GM19438 (cell line): ENCODE data around the gene INIP.
A peak's percentile ranks its signal among the peaks of the same experiment; 100 is the strongest.
"Not testable (repeated sequence)": the region's sequence is repeated elsewhere in the genome, so short reads cannot be mapped to it uniquely, and the experiment has no call there.

Source experiments
- ATAC-seq: cut with Tn5 transposase; IDR thresholded peaks from one replicate; pipeline ENCODE4 v1.9.1; 2021; ENCODE audit warnings: low read depth; ENCODE audit not compliant: unreplicated experiment

The INIP gene

DNA sequence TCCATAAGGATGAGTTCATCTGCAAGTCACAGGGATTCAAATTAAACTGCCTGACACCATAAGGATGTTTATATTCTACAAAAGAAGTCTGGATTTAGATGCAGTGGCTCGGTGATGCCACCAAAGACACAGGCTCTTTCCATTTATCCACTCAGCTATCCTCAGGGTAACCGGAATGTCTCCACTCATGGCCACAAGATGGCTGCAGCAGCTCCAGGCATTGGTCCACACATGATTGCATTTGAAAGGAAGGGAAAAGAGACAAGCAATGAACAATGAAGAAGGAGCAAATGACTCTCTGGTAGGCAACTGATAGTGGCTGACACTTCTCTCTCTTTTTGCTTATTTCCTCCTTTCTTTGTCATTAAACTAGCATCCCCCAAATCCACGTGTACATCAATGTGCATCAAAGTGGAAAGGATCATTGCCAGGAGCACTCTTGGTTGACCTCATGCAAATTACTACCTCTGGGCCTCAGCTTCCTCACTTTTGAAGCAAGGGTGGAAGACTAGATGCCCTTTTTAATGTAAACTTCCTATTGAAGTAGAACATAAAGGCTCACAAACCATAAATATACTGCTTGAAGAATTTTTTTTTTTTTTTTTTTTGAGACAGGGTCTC is 25.4 kb upstream of the INIP start:
- no peak for ATAC-seq

DNA sequence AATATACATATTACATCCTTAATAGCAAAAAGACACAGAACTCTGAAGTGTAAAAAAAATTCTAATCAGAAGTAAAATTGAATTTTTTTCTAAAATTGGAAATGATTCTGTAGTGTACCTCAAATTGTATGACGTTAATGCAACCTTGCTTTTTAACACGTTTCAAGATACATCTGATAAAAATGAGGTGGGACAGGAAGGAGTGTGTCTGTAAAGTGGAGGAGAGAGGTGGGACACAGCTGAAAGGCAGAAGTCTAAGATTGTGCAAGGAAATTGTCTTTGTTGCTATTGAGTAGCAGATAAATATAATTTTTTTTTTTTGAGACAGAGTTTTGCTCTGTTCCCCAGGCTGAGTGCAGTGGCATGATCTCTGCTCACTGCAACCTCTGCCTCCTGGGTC is 17.0 kb upstream of the INIP start:
- no peak for ATAC-seq

DNA sequence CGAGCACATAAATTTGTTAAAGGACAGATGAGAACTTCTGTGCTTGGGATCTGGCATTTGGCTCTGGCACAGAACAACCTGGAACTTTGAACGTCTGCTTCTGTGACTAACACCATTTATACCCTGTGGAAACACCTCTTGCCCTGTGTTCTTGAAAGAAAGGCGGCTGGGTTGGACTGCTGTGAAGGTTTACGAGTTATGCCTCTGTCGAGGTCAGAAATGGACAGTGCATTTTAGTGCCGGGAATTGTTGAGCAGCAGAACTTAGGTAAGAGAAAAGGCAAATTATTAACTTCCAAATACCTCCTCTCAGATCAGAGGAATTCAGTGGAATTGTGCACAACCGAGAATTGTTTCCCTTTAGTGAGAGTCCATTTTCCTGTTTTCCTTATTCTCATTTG is 14.1 kb upstream of the INIP start:
- ATAC-seq, result no peak

DNA sequence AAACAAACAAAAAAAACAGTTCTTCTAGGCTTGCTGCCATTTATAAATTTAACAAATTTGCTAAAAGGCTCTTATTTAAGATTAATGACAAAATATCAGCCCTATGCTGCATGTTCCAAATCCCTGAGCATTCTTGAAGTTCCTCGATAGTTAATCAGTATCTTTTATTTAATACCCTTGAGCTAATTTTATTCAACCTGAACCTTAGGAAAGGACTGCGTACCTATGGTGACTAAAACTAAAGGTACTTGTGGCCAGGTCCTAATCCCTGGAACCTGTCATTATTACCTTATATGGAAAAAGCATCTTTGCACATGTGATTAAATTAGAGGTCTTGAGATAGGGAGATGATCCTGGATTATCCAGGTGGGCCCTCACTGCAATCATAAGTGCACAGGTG is 10.5 kb upstream of the INIP start:
- no peak for ATAC-seq

DNA sequence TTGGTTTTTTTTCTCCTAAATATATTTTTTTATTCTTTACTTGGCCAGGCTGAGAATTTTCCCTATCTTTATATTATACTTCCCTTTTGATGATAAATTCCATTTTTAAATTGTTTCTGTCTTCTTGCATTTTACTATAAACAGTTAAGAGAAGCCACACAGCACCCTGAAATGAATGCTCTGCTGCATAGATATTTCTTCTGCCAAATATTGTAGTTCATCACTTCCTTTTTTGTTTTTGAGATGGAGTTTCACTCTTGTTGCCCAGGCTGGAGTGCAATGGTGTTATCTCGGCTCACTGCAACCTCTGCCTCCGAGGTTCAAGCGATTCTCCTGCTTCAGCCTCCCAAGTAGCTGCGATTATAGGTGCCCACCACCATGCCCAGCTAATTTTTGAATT is 8.5 kb upstream of the INIP start:
- peak; percentile 44 for ATAC-seq

DNA sequence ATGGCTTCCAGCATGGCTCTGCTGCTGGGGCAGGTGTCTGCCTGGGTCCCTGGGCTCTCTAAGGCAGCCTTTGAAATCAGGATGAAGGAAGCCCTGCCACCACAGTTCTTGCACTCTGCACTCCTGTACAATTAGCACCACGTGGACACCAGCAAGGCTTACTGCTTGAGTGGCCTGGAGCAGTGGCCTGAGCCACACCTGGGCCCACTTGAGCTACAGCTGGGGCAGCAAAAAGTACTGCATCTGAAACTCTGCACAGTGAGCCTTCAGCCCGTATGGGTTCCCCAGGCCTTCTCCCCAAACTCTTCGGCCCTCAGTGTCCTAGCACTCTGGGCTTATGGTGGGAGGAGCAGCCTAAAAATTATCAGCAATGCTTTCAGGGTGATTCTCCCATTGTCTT is 8.0 kb upstream of the INIP start:
- ATAC-seq, result peak; percentile 53

DNA sequence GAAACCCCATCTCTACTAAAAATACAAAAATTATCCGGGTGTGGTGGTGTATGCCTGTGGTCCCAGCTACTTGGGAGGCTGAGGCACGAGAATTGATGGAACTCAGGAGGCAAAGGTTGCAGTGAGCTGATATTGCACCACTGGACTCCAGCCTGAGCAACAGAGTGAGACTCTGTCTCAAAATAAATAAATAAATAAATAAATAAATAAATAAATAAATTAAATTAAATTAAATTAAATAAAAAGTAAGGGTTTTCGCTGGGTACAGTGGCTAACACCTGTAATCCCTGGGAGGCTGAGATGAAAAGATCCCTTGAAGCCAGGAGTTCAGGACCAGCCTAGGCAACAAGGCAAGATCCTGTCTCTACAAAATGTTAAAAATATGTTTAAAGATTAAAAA is 4.8 kb upstream of the INIP start:
- not testable (repeated sequence) for ATAC-seq

DNA sequence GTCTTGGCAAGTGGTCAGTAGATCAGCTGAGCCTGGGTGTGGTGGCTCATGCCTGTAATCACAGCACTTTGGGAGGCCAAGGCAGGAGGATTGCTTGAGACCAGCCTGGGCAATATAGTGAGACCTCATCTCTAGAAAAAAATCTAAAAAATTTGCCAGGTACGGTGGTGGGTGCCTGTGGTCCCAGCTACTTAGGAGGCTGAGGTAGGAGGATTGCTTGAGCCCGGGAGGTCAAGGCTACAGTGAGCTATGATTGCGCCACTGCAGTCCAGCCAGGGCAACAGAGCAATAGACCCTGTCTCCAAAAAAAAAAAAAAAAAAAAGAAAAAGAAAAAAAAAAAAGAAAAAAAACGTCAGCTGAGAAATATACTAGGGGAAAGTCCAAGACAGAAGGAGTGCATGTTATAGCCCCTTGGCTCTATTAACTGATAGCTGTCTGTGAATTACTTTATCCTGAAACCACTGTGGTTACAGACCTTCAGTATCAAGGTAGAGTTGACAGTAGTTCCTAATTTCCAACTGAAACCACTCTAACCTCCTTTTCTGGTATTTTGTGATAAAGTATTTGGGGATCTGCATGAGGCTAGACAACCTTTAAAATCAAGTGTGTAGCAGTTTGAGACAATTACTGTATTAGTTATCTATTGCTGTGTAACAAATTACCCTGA is 2.3 kb upstream of the INIP start:
- ATAC-seq, result no peak

DNA sequence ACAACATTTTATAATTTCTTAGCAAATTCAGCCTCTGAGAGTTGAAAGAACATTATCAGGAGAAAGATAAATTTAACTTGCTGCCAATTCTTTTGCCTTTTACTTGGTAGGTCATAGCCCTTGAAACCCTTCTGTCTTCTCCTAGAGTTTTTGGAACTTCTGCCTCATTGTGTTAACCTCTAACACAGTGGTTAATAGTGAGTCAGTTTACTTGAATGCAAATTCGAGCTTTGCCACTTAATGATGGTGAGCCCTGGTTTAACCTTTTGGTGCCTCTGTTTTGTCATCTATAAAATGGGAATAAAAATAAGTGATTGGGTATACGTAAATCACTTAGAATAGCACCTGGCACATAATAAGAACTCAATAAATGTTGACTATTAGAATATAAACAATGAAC is 1.8 kb upstream of the INIP start:
- ATAC-seq, result no peak

DNA sequence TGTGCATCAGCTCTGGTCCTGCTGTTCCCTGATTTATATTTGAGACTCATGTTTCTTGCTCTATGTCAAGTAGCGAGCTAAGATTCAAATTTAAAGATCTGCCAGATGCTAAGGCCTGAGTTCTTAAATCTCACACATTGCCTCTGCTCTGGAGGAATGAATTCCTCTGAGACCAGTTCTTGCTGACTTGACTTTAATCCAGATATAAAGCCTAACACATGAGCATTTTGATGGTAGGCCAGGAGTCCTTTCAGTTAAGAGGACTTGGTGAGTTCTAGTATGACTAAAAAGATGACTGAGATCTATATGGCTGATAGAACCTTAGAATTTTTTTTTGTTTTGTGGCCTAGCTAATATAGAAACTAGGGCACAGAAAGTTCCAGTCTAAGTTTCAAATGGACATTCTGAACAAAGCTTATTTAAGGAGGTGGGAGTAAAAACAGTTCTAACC is 1.3 kb upstream of the INIP start:
- no peak for ATAC-seq

DNA sequence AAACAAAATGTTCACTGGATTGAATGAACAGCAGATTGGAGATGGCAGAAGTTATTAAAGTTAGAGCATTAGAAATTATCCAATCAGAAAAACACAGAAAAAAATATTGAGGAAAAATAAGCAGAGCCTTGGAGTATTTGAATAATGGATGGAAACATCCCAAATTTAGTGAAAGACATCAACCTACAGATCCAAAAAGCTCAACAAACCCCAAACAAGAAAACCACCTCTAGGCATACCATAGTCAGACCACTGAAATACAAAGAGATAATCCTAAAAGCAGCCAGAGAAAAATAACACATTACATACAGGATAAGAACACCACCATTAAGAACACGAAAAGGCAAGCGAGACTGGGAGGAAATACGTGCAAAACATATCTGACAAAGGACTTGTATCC is 5.2 kb downstream of the INIP start:
- ATAC-seq, result no peak

DNA sequence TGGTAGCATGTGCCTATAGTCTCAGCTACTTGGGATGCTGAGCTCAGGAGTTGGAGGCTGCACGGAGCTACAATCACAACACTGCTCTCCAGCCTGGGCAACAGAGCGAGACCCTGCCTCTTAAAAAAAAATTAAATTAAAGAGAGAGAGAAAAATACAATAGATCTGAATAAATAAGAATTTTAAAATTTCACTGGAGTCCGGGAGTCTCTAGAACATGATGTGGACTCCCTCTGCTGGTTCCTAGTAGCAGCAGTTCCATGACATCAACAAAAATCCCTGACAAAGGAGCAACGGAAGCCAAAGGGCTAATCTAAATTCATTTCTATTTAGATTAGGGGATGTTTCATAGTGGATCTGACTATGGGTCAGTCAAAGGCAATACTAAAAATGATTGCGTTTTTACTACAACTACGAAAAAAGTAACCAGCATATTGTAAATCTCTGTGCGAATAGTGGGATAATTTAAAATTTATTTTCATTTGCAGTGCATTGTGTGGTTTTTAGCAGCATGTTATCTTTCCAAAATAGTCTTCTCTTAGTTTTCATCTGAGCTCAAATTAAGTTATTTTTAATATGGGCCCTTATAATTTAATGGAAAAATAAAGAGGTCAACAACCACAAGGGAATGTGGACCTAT is 6.7 kb downstream of the INIP start:
- no peak for ATAC-seq

DNA sequence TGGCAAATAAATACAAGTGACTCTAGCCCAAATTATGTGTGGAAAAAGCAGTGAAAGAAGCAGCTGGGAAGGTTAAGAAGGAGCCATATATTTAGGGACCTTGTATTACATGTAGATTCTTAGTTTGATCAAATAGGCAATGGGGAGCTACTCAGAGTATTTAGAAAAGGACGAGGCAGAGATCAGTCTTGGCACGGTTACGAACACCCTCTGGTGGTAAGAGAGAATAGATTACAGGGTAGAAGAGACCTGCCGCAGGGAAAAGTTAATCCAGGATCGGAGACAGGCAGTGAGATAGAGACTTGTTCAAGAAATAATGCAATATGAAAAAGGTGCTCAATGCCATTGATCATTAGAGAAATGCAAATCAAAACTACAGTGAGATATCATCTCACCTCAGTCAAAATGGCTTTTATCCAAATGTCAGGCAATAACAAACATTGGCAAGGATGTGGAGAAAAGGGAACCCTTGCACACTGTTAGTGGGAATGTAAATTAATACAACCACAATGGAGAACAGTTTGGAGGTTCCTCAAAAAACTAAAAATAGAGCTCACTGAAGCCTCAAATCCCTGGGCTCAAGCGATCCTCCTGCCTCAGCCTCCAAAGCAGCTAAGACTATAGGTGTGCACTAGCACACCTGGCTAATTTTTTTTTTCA is 12.0 kb downstream of the INIP start:
- no peak for ATAC-seq

DNA sequence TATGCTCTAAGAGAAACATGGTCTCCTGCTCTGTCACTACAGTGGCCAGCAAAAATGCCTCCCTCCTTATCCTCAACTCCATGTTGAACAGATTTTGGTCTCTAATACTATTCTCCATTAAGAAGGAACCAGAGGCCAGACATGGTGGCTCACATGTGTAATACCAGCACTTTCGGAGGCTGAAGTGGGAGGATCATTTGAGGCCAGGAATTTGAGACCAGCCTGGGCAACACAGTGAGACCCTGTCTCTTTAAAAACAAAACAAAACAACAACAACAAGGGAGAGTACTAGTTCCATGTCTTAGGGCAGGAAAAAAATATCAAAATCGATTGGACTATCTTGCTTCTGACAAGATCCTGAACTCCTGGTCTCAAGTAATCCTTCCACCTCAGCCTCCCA is 14.6 kb downstream of the INIP start:
- no peak for ATAC-seq

DNA sequence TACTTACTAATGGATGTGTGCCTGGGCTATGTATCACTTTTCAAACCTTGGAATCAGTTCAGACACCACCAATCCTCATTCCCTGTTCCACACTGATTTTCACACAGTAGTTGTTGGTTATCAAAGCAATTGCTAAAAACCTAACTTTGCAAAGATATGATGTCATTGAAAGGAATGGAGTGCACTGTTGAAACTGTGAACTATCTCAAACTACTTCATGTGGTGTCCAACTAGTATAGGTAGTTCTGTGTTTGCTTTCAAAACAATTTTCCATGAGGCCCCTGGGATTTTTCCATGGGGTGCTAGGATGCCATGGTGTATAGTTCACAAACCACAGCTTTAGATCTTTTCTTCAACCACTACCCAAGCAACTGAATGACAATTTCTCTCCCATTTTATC is 17.8 kb downstream of the INIP start:
- no peak for ATAC-seq

DNA sequence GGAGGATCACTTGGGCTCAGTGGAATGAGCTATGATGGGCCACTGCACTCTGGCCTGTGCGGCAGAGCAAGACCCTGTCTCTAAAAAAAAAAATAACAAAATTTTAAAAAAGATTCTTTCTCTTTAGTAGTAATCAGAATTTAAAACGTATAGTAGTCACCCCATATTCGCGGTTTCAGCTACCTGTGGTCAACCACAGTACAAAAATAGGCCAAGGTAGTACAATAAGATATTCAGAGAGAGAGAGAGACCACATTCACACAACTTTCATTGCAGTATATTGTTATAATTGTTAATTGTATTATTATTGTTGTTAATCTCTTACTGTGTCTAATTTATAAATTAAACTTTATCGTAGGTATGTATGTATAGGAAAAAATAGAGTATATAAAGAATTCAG is 18.7 kb downstream of the INIP start:
- peak; percentile 94 for ATAC-seq

DNA sequence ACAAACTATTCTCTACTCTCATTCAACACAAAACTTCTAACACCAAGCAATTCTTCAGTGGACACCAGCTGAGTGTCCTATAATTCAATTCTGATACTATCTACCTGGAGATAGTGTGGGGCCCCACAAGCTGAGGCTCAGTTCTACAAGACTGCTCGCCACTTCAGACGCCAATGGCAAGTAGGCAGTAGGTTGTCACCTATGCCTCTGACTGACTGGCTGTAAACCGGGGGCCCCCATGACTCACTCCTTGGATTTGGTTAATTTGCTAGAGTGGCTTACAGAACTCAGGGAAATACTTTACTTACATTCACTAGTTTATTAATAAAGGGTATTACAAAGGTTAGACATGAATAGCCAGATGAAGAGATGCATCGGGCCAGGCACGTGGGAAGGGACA is 21.5 kb downstream of the INIP start:
- ATAC-seq, result no peak

DNA sequence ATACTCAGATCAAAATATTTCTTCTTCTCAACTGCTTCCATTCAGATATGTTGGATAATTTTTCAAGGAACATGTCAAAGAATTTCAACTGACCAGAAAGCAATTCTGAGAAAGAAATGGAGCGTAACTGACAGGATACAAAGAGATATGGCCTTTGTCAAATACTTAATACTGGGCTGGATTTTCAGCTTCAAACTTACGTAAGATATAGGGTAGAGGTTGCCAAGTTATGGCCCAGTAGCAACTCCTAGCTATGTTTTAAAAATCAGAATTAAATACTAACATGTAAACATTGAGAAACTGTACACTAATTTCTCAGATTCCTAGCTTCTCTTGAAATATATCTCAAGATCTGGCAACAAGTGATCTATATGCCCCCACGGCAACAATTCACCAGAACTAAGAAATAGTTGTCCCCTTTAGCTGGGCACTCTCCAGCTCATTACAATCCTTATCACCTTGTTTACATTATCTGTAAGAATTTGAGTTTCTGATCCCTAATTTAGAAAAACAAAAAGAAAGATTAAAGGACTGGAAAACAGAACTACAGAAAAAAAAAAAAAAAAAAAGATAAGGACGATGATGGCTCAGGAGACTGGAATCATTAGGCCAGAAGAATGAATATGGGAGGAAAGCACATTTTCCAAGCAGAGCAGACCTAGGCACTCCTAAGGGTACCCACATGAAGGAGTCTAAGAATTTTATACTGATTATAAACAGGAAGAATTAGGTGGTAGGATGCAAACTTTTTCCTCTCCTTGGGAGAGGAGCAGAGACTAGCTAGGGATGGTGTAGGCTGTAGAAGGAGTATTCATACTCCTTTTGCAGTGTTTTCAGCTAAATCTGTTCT is 23.0 kb downstream of the INIP start:
- no peak for ATAC-seq

DNA sequence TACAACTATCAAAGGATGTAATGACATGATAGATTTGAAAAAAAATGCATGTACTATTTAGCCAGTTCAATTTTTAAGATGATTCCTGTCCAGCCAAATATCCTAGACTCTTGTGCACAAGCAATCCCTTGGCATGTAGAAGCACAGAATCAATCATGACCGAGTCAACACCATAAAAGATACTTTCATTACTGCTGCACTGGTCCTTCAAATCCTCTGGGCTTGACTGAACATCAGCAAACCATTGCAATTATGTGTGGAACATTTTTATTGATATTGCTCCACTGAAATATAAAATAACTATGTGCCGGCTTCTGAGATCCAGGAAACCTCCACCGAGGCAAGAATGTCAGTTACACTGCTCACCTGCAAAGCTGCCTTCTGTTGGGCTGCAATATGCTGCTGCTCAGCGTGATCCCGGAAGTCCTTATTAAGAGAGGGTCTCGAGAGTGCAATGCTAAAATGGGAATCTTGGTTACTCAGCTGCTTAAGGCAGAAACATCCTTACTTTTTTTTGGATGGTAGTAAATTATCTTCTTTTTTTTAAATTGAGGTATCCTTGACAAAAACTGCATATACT is 28.7 kb downstream of the INIP start:
- no peak for ATAC-seq

DNA sequence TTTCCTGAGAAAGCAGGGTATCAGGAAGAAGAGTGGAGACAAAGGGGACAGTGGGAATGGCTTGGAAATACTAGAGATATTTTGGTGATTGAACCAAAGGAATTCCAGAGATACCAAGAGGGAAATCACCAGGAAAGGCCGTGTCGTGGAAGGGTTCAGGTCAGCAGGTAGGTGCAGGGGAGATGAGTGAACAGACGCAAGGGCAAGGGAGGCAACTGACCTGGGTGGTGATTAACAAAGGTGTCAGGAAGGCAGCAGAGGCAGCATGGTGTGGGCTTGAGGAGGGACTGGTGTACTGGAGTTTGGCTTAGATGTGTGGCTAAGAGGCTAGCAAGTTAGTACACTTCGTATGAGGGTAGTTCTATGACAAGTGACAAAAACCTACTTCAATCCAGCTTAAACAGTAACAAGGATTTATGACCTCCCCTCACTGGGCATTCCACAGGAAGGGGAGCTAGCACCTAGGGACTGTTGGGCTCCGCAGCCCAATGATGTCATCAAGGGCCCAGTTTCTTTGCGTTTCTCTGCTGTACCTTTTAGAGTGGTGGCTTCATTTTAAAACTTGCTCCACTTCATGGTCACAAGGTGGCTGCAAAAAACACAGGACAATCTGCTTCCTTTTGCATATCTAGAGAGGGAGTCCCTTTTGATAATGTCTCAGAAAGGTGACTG is 37.0 kb downstream of the INIP start:
- no peak for ATAC-seq
